Measurements from ENCODE around the gene PPM1E. TPM values are rescaled to one million over a fixed set of nuclear protein-coding genes. Genes with fewer than 3 reads are reported as not detected.

Gene PPM1E
- total RNA-seq, 2 experiments from 2014 or later, result 0.07 TPM; not detected in 1

- H3K27me3 Mint-ChIP-seq, result peaks cover 19% of the 10 kb centered on the region
- TF ChIP-seq CTCF (IDR thresholded peaks at IDR 0.05), result no peak
- DNase-seq (no peak), ATAC-seq (no peak)
- intact Hi-C loops (cut with micrococcal nuclease), result no loop called here
- H3K36me3 Mint-ChIP-seq (ENCODE audit: low read depth), result no peaks in the 10 kb centered on the region
- no peak overlapping the region for H3K4me3 Mint-ChIP-seq
- H3K4me1 Mint-ChIP-seq (ENCODE audit: low read depth), result no peaks in the 10 kb centered on the region
- no peak overlapping the region for H3K27ac Mint-ChIP-seq
- H3K9me3 Mint-ChIP-seq, result peaks cover 2% of the 10 kb centered on the region
- ChIA-PET CTCF (no interaction called here), POLR2A (no interaction called here)
Observed at GRCh38 chr17:58802188-58802587, 46.5 kb downstream of the PPM1E start.

GRCh38 chr17:58806046-58806445 is 50.4 kb downstream of the PPM1E start:
- Mint-ChIP-seq H3K27ac (no peak overlapping the region), H3K4me3 (no peak overlapping the region), H3K9me3 (peaks cover 2% of the 10 kb centered on the region), H3K27me3 (peaks cover 23% of the 10 kb centered on the region), H3K4me1 (ENCODE audit: low read depth) (no peaks in the 10 kb centered on the region), H3K36me3 (ENCODE audit: low read depth) (no peaks in the 10 kb centered on the region)
- DNase-seq (no peak), ATAC-seq (no peak)
- POLR2A ChIA-PET, result no interaction called here
- TF ChIP-seq CTCF (IDR thresholded peaks at IDR 0.05), result no peak
- intact Hi-C loops (cut with micrococcal nuclease), result no loop called here
- CTCF ChIA-PET, result no interaction called here

- ChIA-PET CTCF (interaction anchor here (0.7 to 0.9 kb wide), 2 partner anchors 18 to 69 kb away, joined by 3 read pairs; no protein-coding TSS in a partner anchor), POLR2A (no interaction called here)
- Mint-ChIP-seq H3K27me3 (peaks cover 21% of the 10 kb centered on the region), H3K4me3 (no peak overlapping the region), H3K36me3 (ENCODE audit: low read depth) (no peaks in the 10 kb centered on the region), H3K4me1 (ENCODE audit: low read depth) (no peaks in the 10 kb centered on the region), H3K27ac (no peak overlapping the region), H3K9me3 (no peaks in the 10 kb centered on the region)
- ATAC-seq (no peak), DNase-seq (no peak)
- intact Hi-C loops (cut with micrococcal nuclease), result no loop called here
- no peak for TF ChIP-seq CTCF (IDR thresholded peaks at IDR 0.05)
Observed at GRCh38 chr17:58808609-58809563, 53.2 kb downstream of the PPM1E start.

- POLR2A ChIA-PET, result no interaction called here
Observed at GRCh38 chr17:58809564-58809936, 53.9 kb downstream of the PPM1E start.

More at GRCh38 chr17:58809564-58809936, 53.9 kb downstream of the PPM1E start:
- CTCF ChIA-PET, result interaction anchor here (0.7 to 0.9 kb wide), 3 partner anchors 19 to 195 kb away, joined by 3 read pairs; no protein-coding TSS in a partner anchor
- Mint-ChIP-seq H3K27ac (no peak overlapping the region), H3K4me3 (no peak overlapping the region), H3K27me3 (peaks cover 20% of the 10 kb centered on the region), H3K4me1 (ENCODE audit: low read depth) (no peaks in the 10 kb centered on the region), H3K36me3 (ENCODE audit: low read depth) (no peaks in the 10 kb centered on the region), H3K9me3 (no peaks in the 10 kb centered on the region)
- TF ChIP-seq CTCF (IDR thresholded peaks at IDR 0.05), result no peak
- intact Hi-C loops (cut with micrococcal nuclease), result no loop called here
- ATAC-seq, result no peak
- no peak for DNase-seq
